Uterus (tissue), 2 donors: ENCODE data around the gene B3GLCT.

ENCODE experiments used
- POLR2A ChIP-seq, 2 donors: fragments of 450-650 bp; IDR thresholded peaks; one replicate each; pipeline ENCODE4 v1.6.1; 2016; ENCODE audit warnings: antibody characterized with exemption in 2 of 2, mild to moderate bottlenecking in 1 of 2, moderate library complexity in 1 of 2
- TF ChIP-seq, protein P1 (sequence below), 4 experiments: fragments of 200-600 bp in 2 of 4; fragments of 450-650 bp in 2 of 4; sonication (generic) in 2 of 4; IDR thresholded peaks; one replicate each; pipeline ENCODE4 v1.5.1; 2016 to 2019; ENCODE audit warnings: antibody characterized with exemption in 4 of 4, mild to moderate bottlenecking in 2 of 4, moderate library complexity in 1 of 4

DNA sequence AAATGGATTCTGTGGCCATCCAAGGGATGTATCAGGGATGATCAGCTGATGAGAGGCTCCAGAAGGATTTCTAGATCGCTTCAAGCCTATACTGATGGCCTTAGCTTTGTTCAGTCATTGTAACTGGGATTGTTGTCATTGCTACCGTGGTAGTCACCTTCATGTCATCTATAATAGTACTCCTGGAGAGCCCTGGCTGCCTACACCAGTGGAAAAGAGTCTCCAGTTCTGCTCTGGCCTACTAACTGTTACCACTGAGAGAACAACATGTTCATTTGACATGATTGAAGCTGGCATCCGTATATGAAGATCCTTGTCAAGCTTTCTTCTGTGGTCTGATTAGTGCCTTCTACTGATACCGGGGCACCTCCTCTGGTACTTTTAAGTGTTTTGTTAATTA lies 131.3 kb downstream of the B3GLCT start:
- TF ChIP-seq POLR2A (IDR thresholded peaks at IDR 0.05) = no peak
- TF ChIP-seq, protein P1, sequence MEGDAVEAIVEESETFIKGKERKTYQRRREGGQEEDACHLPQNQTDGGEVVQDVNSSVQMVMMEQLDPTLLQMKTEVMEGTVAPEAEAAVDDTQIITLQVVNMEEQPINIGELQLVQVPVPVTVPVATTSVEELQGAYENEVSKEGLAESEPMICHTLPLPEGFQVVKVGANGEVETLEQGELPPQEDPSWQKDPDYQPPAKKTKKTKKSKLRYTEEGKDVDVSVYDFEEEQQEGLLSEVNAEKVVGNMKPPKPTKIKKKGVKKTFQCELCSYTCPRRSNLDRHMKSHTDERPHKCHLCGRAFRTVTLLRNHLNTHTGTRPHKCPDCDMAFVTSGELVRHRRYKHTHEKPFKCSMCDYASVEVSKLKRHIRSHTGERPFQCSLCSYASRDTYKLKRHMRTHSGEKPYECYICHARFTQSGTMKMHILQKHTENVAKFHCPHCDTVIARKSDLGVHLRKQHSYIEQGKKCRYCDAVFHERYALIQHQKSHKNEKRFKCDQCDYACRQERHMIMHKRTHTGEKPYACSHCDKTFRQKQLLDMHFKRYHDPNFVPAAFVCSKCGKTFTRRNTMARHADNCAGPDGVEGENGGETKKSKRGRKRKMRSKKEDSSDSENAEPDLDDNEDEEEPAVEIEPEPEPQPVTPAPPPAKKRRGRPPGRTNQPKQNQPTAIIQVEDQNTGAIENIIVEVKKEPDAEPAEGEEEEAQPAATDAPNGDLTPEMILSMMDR (IDR thresholded peaks at IDR 0.05) = no peak
